Fibroblast of lung (primary cell): Measurements from ENCODE around the gene TBC1D5.

Experiments used
- EZH2 ChIP-seq: IDR thresholded peaks from 2 replicates; pipeline ENCODE4 v1.5.1; 2012; ENCODE audit warnings: low read length, control low read depth, mild to moderate bottlenecking; ENCODE audit errors: missing control alignments
- TF ChIP-seq, protein P1 (sequence below), 2 donors: IDR thresholded peaks in 1 of 2; conservative IDR thresholded peaks in 1 of 2; 1 replicate in 1 of 2; 2 replicates in 1 of 2; pipeline ENCODE4 v1.5.1; 2011 to 2012; ENCODE audit warnings: low read length in 2 of 2, control low read depth in 1 of 2, inconsistent platforms in 1 of 2, low read depth in 1 of 2, mild to moderate bottlenecking in 1 of 2

- TF ChIP-seq, protein P1, sequence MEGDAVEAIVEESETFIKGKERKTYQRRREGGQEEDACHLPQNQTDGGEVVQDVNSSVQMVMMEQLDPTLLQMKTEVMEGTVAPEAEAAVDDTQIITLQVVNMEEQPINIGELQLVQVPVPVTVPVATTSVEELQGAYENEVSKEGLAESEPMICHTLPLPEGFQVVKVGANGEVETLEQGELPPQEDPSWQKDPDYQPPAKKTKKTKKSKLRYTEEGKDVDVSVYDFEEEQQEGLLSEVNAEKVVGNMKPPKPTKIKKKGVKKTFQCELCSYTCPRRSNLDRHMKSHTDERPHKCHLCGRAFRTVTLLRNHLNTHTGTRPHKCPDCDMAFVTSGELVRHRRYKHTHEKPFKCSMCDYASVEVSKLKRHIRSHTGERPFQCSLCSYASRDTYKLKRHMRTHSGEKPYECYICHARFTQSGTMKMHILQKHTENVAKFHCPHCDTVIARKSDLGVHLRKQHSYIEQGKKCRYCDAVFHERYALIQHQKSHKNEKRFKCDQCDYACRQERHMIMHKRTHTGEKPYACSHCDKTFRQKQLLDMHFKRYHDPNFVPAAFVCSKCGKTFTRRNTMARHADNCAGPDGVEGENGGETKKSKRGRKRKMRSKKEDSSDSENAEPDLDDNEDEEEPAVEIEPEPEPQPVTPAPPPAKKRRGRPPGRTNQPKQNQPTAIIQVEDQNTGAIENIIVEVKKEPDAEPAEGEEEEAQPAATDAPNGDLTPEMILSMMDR (conservative IDR thresholded peaks at IDR 0.05 in 1 of 2, IDR thresholded peaks at IDR 0.05 in 1 of 2; ENCODE audit: low read depth in 1 of 2, low read length in 2 of 2) = no peak
- no peak for TF ChIP-seq EZH2
Observed at GRCh38 chr3:17227472-17227871, 515.0 kb downstream of the TBC1D5 start.
